GM21576 (cell line): ENCODE data around the gene COX20.

ENCODE experiments used
- ATAC-seq: cut with Tn5 transposase; IDR thresholded peaks from one replicate; pipeline ENCODE4 v1.9.1; 2021; ENCODE audit warnings: mild to moderate bottlenecking, moderate library complexity; ENCODE audit not compliant: unreplicated experiment

Gene COX20

GRCh38 chr1:244868484-244869363, 33.3 kb downstream of the COX20 start:
- no peak for ATAC-seq

- no peak for ATAC-seq
Observed at GRCh38 chr1:244869364-244869827, 33.9 kb downstream of the COX20 start.

DNA sequence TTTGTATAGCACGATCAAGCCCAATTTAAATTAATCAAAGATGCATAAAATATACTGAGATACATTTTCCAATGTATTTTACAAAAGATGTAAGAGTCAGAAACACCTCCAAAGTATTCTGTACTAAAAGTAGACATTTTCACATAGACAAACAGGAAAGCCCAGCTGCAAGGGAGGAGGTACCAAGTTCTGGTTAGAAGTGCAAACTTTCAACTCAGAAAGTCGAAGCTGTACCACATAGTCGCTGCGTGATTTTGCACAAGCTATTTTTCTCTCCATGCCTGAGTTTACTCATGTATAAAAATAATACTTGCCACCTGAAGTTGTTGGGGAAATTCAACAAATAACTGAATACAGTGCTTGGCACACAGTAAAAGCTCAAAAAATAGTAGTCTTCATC, 34.5 kb downstream of the COX20 start:
- no peak for ATAC-seq

DNA sequence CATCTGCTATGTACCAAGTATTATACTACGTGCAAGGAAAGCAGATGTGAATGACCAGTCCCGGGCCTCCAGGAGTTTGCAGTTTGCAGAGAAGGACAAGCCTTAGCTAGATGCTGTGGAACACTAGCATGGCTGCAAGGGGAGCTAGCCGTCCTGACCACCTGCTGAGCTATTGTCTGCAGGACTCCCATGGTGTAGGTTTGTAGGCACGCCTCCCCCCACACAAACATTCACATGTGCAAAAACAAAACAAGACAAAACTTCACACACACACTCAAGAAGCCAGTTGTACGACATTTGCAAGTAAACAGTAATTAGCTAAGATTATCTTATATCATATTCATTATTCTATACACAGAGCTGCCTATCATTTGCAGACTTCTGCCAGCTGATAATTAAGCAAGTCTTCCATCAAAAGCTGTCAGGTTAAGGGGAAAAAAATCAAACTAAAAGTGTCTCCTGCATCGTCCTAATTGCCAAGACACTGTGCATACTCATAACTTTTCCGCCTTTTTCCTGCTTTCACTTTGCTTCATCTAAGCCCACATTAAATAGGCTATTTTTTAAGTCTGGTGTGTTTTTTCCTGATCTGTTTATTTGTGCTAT, 39.6 kb downstream of the COX20 start:
- no peak for ATAC-seq

- no peak for ATAC-seq
Observed at GRCh38 chr1:244876228-244876910, 40.9 kb downstream of the COX20 start.

DNA sequence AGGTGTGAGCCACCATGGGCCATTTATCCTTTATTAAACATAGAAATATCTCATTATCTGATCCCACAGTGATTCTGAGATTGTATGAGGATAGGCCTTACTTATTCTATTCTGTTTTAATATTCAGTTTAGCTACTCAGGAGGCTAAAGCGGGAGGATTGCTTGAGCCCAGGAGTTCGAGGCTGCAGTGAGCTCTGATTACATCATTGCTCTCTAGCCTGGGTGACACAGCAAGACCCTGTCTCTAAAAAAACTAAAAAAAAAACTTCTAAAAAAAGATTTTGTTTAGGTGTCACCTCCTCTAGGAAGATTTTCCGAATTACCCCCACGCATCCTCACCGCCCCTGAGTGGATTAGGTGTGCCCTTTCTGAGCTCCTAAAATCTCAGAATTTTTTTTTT, 43.2 kb downstream of the COX20 start:
- no peak for ATAC-seq

DNA sequence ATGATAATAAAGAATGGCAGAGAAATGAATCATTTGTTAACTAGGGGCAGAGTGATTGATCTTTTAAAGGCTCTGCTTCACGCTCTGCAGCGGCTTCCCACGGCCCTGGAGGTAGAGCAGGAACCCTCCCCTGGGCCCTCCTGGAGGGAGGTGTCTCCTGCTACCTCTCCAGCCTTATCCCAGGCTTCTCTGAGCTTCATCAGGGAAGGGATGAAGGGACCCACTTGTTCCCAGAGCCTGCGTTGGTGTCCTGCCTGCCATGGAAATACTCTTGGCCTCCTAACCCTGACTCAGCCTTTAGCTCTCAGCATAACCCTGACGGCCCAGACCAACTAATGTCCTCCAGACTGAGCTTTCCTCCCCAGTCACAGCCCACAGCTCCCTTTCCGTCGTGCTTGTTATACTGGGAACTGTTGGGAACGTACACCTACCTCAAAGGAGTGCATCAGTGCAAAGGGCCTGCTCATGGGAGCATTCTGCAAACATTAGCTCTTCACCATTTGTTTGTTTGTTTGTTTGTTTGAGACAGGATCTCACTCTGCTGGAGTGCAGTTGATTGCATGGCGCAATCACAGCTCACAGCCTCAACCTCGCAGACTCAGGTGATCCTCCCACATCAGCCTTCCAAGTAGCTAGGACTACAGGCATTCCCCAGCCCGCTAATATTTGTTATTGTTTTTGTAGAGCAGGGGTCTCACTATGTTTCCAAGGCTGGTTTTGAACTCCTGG, 46.3 kb downstream of the COX20 start:
- ATAC-seq, result no peak

DNA sequence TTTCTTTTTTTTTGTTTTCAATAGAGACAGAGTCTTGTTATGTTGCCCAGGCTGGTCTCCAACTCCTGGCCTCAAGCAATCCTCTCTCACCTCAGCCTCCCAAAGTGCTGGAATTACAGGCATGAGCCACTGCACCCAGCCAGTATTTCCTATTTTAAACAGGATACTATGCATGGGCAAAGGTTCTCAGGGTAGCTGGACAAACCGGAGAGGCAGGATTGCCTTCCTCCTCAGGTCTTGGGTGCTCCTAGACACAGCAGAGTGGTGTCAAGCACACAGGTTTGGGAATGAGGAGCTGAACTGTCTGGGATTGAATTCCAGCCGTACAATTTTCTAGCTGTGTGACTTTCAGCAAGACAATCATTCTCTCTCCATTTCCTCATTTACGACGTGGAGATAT, 51.8 kb downstream of the COX20 start:
- no peak for ATAC-seq

- ATAC-seq, result no peak
Observed at GRCh38 chr1:244893836-244894235, 58.4 kb downstream of the COX20 start.
